Measurements from ENCODE around the gene SESN1. TPM values are rescaled to one million over a fixed set of nuclear protein-coding genes. Genes with fewer than 3 reads are reported as not detected.
"Not testable (repeated sequence)": the region's sequence is repeated elsewhere in the genome, so short reads cannot be mapped to it uniquely, and the experiment has no call there.

Gene SESN1
- total RNA-seq, 1 donor from 2014 or later, result 68.4 TPM

- Histone ChIP-seq H3K4me3 (ENCODE audit: low read length in 3 of 3) (no peak overlapping the region), H3K9me3 (ENCODE audit: control insufficient read depth in 3 of 3, low read length in 3 of 3) (no peaks in the 10 kb centered on the region), H3K4me1 (ENCODE audit: control insufficient read depth in 3 of 3, insufficient read depth in 3 of 3, low read length in 3 of 3) (peaks cover 7 to 16% (median 13%) of the 10 kb centered on the region in 3 donors), H3K9ac (ENCODE audit: low read depth in 1 of 3, low read length in 3 of 3) (peak overlapping the region in 2 of 3 donors; percentile 3 to 27), H3K27me3 (ENCODE audit: control insufficient read depth in 3 of 3, insufficient read depth in 3 of 3, low read length in 3 of 3) (no peaks in the 10 kb centered on the region), H3K27ac (ENCODE audit: low read depth, low read length) (no peak overlapping the region), H3K36me3 (ENCODE audit: control insufficient read depth in 3 of 3, insufficient read depth in 3 of 3, low read length in 3 of 3) (no peaks in the 10 kb centered on the region)
Measured at GRCh38 chr6:109121411-109121810, 26.8 kb upstream of the SESN1 start.

- Histone ChIP-seq H3K4me3 (ENCODE audit: low read length in 3 of 3) (no peak overlapping the region), H3K9ac (ENCODE audit: low read depth in 1 of 3, low read length in 3 of 3) (no peak overlapping the region), H3K27me3 (ENCODE audit: control insufficient read depth in 3 of 3, insufficient read depth in 3 of 3, low read length in 3 of 3) (no peaks in the 10 kb centered on the region), H3K9me3 (ENCODE audit: control insufficient read depth in 3 of 3, low read length in 3 of 3) (no peaks in the 10 kb centered on the region), H3K4me1 (ENCODE audit: control insufficient read depth in 3 of 3, insufficient read depth in 3 of 3, low read length in 3 of 3) (peaks cover 7 to 16% (median 13%) of the 10 kb centered on the region in 3 donors), H3K27ac (ENCODE audit: low read depth, low read length) (no peak overlapping the region), H3K36me3 (ENCODE audit: control insufficient read depth in 3 of 3, insufficient read depth in 3 of 3, low read length in 3 of 3) (no peaks in the 10 kb centered on the region)
Measured at GRCh38 chr6:109118871-109119354, 24.3 kb upstream of the SESN1 start.

GRCh38 chr6:109118337-109118736, 23.7 kb upstream of the SESN1 start:
- Histone ChIP-seq H3K4me1 (ENCODE audit: control insufficient read depth in 3 of 3, insufficient read depth in 3 of 3, low read length in 3 of 3) (peaks cover 7 to 16% (median 13%) of the 10 kb centered on the region in 3 donors), H3K9me3 (ENCODE audit: control insufficient read depth in 3 of 3, low read length in 3 of 3) (no peaks in the 10 kb centered on the region), H3K27ac (ENCODE audit: low read depth, low read length) (no peak overlapping the region), H3K4me3 (ENCODE audit: low read length in 3 of 3) (no peak overlapping the region), H3K27me3 (ENCODE audit: control insufficient read depth in 3 of 3, insufficient read depth in 3 of 3, low read length in 3 of 3) (no peaks in the 10 kb centered on the region), H3K36me3 (ENCODE audit: control insufficient read depth in 3 of 3, insufficient read depth in 3 of 3, low read length in 3 of 3) (no peaks in the 10 kb centered on the region), H3K9ac (ENCODE audit: low read depth in 1 of 3, low read length in 3 of 3) (no peak overlapping the region)

- no peaks in the 10 kb centered on the region for H3K9me3 ChIP-seq (ENCODE audit: control insufficient read depth in 3 of 3, low read length in 3 of 3)
- no peak overlapping the region for H3K4me3 ChIP-seq (ENCODE audit: low read length in 3 of 3)
- no peaks in the 10 kb centered on the region for H3K27me3 ChIP-seq (ENCODE audit: control insufficient read depth in 3 of 3, insufficient read depth in 3 of 3, low read length in 3 of 3)
- H3K9ac ChIP-seq (ENCODE audit: low read depth in 1 of 3, low read length in 3 of 3), result no peak overlapping the region
- peaks cover 7 to 16% (median 13%) of the 10 kb centered on the region in 3 donors for H3K4me1 ChIP-seq (ENCODE audit: control insufficient read depth in 3 of 3, insufficient read depth in 3 of 3, low read length in 3 of 3)
- no peaks in the 10 kb centered on the region for H3K36me3 ChIP-seq (ENCODE audit: control insufficient read depth in 3 of 3, insufficient read depth in 3 of 3, low read length in 3 of 3)
- H3K27ac ChIP-seq (ENCODE audit: low read depth, low read length), result no peak overlapping the region
Measured at GRCh38 chr6:109117346-109118035, 22.8 kb upstream of the SESN1 start.

GRCh38 chr6:109112663-109113062, 18.0 kb upstream of the SESN1 start:
- H3K36me3 ChIP-seq (ENCODE audit: control insufficient read depth in 3 of 3, insufficient read depth in 3 of 3, low read length in 3 of 3); H3K27me3 ChIP-seq (ENCODE audit: control insufficient read depth in 3 of 3, insufficient read depth in 3 of 3, low read length in 3 of 3); H3K27ac ChIP-seq (ENCODE audit: low read depth, low read length); H3K4me3 ChIP-seq (ENCODE audit: low read length in 3 of 3); H3K9me3 ChIP-seq (ENCODE audit: control insufficient read depth in 3 of 3, low read length in 3 of 3); H3K4me1 ChIP-seq (ENCODE audit: control insufficient read depth in 3 of 3, insufficient read depth in 3 of 3, low read length in 3 of 3); H3K9ac ChIP-seq (ENCODE audit: low read depth in 1 of 3, low read length in 3 of 3): not testable (repeated sequence)

- not testable (repeated sequence) for H3K4me1 ChIP-seq (ENCODE audit: control insufficient read depth in 3 of 3, insufficient read depth in 3 of 3, low read length in 3 of 3); H3K27me3 ChIP-seq (ENCODE audit: control insufficient read depth in 3 of 3, insufficient read depth in 3 of 3, low read length in 3 of 3); H3K9ac ChIP-seq (ENCODE audit: low read depth in 1 of 3, low read length in 3 of 3); H3K36me3 ChIP-seq (ENCODE audit: control insufficient read depth in 3 of 3, insufficient read depth in 3 of 3, low read length in 3 of 3); H3K4me3 ChIP-seq (ENCODE audit: low read length in 3 of 3); H3K9me3 ChIP-seq (ENCODE audit: control insufficient read depth in 3 of 3, low read length in 3 of 3); H3K27ac ChIP-seq (ENCODE audit: low read depth, low read length)
Measured at GRCh38 chr6:109109663-109110062, 15.0 kb upstream of the SESN1 start.

GRCh38 chr6:109105681-109106080, 11.0 kb upstream of the SESN1 start:
- Histone ChIP-seq H3K4me1 (ENCODE audit: control insufficient read depth in 3 of 3, insufficient read depth in 3 of 3, low read length in 3 of 3) (no peaks in the 10 kb centered on the region), H3K27ac (ENCODE audit: low read depth, low read length) (no peak overlapping the region), H3K27me3 (ENCODE audit: control insufficient read depth in 3 of 3, insufficient read depth in 3 of 3, low read length in 3 of 3) (no peaks in the 10 kb centered on the region), H3K36me3 (ENCODE audit: control insufficient read depth in 3 of 3, insufficient read depth in 3 of 3, low read length in 3 of 3) (peaks cover 0 to 2% (median 0%) of the 10 kb centered on the region in 3 donors), H3K9ac (ENCODE audit: low read depth in 1 of 3, low read length in 3 of 3) (no peak overlapping the region), H3K4me3 (ENCODE audit: low read length in 3 of 3) (no peak overlapping the region), H3K9me3 (ENCODE audit: control insufficient read depth in 3 of 3, low read length in 3 of 3) (no peaks in the 10 kb centered on the region)

- H3K27me3 ChIP-seq (ENCODE audit: control insufficient read depth in 3 of 3, insufficient read depth in 3 of 3, low read length in 3 of 3), result no peaks in the 10 kb centered on the region
- H3K4me3 ChIP-seq (ENCODE audit: low read length in 3 of 3), result no peak overlapping the region
- H3K36me3 ChIP-seq (ENCODE audit: control insufficient read depth in 3 of 3, insufficient read depth in 3 of 3, low read length in 3 of 3), result peaks cover 0 to 2% (median 0%) of the 10 kb centered on the region in 3 donors
- H3K9ac ChIP-seq (ENCODE audit: low read depth in 1 of 3, low read length in 3 of 3), result no peak overlapping the region
- H3K4me1 ChIP-seq (ENCODE audit: control insufficient read depth in 3 of 3, insufficient read depth in 3 of 3, low read length in 3 of 3), result no peaks in the 10 kb centered on the region
- no peak overlapping the region for H3K27ac ChIP-seq (ENCODE audit: low read depth, low read length)
- H3K9me3 ChIP-seq (ENCODE audit: control insufficient read depth in 3 of 3, low read length in 3 of 3), result no peaks in the 10 kb centered on the region
Measured at GRCh38 chr6:109104512-109104911, 9.9 kb upstream of the SESN1 start.

GRCh38 chr6:109103942-109104341, 9.3 kb upstream of the SESN1 start:
- Histone ChIP-seq H3K27me3 (ENCODE audit: control insufficient read depth in 3 of 3, insufficient read depth in 3 of 3, low read length in 3 of 3) (no peaks in the 10 kb centered on the region), H3K36me3 (ENCODE audit: control insufficient read depth in 3 of 3, insufficient read depth in 3 of 3, low read length in 3 of 3) (peaks cover 0 to 2% (median 0%) of the 10 kb centered on the region in 3 donors), H3K27ac (ENCODE audit: low read depth, low read length) (no peak overlapping the region), H3K9me3 (ENCODE audit: control insufficient read depth in 3 of 3, low read length in 3 of 3) (no peaks in the 10 kb centered on the region), H3K4me1 (ENCODE audit: control insufficient read depth in 3 of 3, insufficient read depth in 3 of 3, low read length in 3 of 3) (no peaks in the 10 kb centered on the region), H3K4me3 (ENCODE audit: low read length in 3 of 3) (no peak overlapping the region), H3K9ac (ENCODE audit: low read depth in 1 of 3, low read length in 3 of 3) (no peak overlapping the region)

GRCh38 chr6:109102762-109103161, 8.1 kb upstream of the SESN1 start:
- Histone ChIP-seq H3K9me3 (ENCODE audit: control insufficient read depth in 3 of 3, low read length in 3 of 3) (no peaks in the 10 kb centered on the region), H3K9ac (ENCODE audit: low read depth in 1 of 3, low read length in 3 of 3) (no peak overlapping the region), H3K4me3 (ENCODE audit: low read length in 3 of 3) (no peak overlapping the region), H3K27ac (ENCODE audit: low read depth, low read length) (no peak overlapping the region), H3K4me1 (ENCODE audit: control insufficient read depth in 3 of 3, insufficient read depth in 3 of 3, low read length in 3 of 3) (no peaks in the 10 kb centered on the region), H3K27me3 (ENCODE audit: control insufficient read depth in 3 of 3, insufficient read depth in 3 of 3, low read length in 3 of 3) (no peaks in the 10 kb centered on the region), H3K36me3 (ENCODE audit: control insufficient read depth in 3 of 3, insufficient read depth in 3 of 3, low read length in 3 of 3) (peaks cover 0 to 2% (median 0%) of the 10 kb centered on the region in 3 donors)

Measured in skeletal muscle tissue (tissue), 4 donors.